Stimulated activated CD8-positive, alpha-beta memory T cell treated with anti-CD3 and anti-CD28 coated beads, Interleukin-7, amount 100 ng/mL, for 48 hours (primary cell): ENCODE results near the gene RBM19.

ENCODE experiments used
- DNase-seq, 2 donors: peaks; one replicate each; pipeline ENCODE4 v3.0.0-alpha.2; 2020; ENCODE audit warnings: low read depth in 1 of 2; ENCODE audit errors: extremely low read depth in 1 of 2

The RBM19 gene

DNA sequence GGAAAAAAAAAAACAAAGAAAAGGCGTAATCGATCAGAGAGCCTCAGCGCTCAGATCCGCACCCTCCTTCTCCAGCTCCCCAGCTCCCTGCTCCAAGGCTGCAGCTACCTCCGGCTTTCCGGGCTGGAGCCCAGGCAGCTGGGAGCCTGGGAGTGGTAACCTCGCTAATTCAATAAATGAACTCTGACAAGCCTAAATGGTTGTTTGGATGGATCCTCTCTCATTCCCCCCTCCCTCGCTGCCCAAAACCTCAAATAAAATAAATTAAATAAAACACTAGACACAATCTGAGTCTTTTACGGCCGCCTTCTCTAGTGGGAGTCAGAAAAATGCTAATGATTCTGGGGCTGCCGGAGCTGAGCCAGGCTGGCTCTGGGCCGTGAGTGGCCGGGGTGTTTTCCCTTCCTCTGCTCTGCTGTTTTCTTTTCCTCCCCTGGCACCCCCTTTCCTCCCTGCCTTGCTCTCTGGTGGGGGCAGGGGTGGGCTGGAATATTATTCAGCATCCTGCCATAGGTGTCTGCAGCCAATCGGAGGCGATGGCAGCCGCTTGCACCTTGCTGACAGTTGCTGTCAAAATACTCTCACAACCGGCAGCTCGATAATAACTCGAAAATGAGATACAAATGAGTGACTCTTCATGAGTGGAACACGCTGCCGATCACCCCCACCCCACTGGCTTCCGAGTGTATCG lies 76.1 kb downstream of the RBM19 start:
- no peak for DNase-seq

DNA sequence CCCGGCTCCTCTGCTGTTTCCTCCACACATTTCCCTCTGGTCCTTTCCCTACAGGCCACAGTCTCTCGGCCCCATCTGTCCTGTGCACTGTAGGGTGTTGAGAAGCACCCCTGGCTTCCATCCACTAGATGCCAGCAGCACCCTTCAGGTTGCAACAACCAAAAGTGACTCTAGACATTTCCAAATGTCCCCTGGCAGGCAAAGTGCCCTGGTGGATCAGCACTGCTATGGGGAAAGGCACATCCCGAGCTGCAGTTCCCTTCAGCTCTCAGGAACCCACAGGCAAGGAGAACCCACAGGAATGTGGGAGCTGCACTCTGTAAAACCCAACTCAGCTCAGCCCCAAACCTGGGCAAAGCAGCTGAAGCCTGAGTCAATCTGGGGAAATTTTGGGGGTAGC lies 77.0 kb downstream of the RBM19 start:
- no peak for DNase-seq

DNA sequence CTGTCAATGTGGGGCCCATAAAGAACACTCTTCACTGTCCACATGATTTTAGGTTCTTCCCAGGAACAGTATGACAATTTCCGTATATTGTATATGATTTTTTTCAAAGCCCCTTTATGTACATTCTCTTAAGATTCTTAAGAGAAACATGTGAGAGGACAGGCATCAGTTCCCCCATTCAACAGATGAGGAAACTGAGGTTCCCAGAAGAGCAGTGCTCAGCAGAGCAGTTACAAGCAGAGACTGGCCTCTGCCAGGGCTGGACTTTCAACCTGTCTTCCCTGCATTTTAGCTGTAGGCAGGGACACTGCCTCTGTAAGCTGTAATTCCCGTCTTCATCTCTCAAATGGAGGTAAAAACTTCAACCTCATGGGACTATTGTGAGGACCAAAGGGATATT lies 77.7 kb downstream of the RBM19 start:
- DNase-seq: no peak

DNA sequence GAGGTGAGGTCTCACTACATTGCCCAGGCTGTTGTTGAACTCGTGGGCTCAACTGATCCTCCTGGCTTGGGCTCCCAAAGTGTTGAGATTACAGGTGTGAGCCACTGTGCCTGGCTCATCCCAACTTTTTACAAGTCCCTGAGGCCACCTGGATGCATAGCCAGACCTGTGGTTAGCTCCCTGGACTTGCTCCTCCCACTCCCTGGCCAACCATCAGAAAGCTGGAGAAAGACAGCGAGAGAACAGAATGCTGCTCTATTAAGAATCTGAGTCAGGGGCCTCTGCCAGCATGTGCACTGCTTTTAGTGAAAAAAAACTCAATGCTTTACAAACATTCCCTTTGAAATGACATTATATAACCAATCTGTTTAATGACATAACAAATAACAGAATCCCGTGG lies 78.2 kb downstream of the RBM19 start:
- no peak for DNase-seq

DNA sequence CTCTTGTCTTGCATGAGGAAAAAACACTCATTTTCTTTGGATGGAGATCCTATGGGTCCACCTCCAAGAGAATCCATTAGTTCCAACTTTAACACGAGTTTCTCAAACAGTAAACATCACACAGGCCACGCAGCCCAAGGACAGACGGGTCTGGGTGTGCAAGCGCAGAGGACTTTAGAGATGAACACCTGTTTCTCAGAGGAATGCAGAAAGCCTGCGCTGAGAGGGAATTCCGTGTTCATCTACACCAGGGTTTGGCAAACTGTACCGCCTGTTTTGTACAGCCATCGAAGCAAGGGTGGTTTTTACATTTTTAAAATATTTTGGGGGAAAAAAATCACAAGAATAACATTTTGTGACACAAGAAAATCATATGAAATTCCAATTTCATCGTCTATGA lies 79.4 kb downstream of the RBM19 start:
- no peak for DNase-seq

DNA sequence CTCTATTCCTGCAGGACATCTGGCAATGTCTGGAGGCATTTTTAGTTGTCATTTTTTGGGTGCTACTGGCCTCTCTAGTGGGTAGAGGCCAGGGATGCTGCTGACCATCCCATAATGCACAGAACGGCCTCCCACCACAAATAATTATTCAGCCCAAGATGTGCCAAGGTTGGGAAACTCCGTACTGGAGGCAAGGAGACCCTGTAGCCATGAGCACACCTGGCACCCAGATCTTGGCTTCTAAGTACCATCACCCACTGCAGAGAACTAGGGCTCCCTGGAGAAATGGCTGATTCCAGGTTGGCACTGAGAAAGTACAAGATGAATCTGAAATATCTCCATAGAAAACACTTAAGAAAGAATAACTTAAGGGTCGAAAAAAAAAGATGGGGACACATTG lies 81.7 kb downstream of the RBM19 start:
- DNase-seq: no peak

DNA sequence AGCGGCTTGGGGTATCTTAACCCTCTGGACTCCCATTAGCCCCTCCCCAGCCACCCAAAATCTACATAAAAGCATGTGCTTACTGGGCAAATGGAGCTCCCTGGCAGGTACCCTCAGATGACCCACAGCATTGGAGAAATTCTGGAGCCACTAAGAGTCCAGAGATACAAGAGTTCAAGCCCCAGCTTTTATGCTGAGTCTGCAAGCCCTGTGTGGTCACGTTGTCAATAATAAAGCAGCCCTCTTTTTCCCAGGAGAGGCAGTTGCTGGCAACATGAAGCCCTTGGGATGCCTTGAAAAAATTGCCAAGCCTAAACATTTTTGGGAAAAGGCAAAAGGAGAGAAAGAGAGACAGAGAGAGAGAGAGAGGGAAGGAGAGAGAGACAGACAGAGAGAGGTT lies 83.4 kb downstream of the RBM19 start:
- no peak for DNase-seq

DNA sequence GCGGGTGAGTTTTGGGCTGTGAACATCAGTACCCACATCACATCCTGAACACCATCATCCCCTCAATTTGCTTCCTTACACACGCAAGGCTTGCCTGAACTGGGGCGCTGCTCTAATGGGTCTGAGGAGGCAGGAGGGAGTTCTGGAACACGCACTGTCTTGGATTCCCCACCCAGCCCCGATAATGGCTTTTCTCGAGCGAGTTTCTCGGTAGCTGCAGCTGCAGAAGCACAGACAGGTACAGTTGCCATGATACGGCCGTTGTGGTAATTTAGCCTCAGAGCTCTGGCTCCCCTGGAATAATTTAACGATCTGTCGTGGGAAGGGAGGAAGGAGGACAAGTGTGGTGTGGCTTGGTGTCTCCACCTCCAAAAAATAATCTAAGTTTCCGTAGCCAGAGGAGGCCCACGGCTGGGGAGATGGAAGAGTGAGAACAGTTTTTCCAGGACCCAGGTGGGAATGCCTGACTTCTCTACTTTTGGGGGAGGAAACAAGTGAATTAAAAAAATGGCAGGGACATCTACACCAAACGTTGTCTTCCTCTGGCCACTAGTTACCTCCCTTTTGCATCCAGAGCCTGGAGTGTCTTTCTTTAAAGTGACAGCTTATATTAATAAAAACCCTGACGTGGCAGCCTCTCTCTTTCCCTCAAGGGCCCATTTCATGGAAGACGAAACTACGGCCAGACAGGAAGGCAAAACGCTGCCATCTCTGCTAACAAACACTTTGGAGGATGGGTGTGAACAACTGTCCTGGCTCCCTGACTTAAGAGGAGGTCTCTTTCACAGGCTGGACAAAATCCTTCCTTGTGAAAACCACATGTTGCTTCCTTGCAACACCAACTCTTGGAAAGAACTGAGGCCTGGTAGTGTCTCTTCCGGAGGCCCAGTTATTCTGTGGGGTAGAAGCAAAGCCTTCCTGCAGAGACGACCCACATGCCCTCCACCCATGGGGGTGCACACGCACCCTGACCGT lies 84.8 kb downstream of the RBM19 start:
- DNase-seq: no peak

DNA sequence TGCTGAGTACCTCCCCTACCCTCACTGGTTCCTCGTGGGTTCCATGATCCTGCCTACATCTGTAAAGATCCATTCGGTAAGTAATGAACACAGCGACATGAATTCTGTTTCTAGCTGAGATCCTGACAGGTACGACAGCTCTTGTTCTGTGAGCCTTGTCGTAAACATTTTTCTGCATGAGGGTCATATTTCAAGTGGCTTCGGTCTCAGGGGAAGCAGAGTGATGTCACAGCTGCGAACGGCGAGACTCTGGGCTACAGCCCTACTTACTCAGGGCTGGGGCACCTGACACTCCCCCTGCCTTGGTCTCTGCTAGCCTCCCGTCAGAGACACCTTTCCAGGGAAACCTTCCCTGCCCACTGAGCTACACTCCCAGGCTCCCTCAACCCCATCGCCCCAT lies 85.8 kb downstream of the RBM19 start:
- no peak for DNase-seq

DNA sequence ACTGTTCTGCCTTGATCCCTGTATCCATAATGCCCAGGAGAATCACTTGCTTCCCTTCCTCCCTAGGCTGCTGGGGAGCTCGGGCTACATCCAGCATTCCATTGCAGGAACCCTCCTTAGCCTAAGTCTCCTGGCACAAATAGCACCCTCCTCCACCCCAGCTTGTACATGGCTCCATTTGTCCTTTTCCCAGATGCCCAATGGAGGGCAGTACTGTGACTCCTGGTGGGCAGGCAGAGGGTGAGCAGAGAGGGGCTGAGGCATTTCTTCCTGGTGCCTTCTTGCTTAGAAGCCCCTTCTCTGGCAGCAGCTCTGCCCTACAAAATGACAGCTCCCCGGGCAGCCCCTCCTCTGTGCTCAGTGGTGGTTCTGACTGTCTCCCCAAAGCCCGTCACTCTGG lies 86.5 kb downstream of the RBM19 start:
- no peak for DNase-seq

DNA sequence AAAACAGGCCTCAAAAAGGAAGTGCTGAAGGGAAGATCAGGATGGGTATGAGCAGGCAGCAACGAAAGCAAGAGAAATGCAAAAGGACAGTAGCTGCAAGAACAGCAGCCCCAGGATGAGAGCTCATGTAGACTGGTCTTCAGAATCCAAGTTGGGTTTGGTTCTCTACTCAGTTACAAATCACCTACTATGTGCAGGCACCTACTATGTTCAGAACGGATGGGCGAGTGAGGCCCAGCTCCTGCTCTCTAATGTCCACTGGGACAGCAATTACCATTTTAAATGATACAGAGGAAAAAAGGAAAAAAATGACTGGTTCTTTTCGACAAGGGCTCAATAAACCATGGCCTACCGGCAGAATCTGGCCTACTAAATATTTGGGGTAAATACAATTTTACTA lies 88.5 kb downstream of the RBM19 start:
- no peak for DNase-seq

DNA sequence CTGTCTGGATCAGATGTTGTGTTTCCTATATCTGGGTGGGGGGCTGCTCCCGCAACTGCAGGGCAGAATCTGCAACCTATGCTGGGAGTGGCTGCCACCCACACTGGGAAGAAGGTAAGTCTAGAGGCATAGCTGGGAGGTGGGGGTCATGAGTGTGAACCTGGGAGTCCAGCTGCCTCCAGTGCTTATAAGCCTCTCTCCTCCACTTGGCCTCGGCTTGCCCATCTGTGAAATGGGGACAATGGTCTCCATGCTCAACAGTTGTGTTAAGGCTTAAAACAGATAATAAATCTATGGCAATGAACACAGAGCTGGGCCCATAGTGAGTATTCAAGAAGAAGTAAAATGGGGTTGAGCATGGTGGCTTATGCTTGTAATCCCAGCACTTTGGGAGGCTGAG lies 90.0 kb downstream of the RBM19 start:
- DNase-seq: no peak

DNA sequence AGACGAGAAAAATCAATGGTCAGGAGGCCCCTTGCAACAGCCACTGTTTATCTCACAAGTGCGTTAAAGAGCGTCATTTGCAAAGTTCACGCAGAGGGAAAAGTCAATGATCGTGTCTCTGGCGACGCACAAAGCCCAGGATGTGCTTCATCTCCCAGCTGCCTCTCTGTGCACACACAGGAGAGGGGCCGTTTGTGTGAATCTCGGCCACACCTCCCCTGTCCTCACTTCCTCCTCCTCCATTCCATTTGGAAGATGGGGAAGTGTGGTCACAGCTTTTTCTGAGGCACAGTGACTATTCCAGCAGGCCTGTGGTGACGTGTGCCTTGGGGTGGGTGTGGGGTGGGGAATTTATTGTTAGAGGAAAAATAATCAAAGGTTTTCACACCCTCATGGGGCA lies 90.4 kb downstream of the RBM19 start:
- DNase-seq: no peak

DNA sequence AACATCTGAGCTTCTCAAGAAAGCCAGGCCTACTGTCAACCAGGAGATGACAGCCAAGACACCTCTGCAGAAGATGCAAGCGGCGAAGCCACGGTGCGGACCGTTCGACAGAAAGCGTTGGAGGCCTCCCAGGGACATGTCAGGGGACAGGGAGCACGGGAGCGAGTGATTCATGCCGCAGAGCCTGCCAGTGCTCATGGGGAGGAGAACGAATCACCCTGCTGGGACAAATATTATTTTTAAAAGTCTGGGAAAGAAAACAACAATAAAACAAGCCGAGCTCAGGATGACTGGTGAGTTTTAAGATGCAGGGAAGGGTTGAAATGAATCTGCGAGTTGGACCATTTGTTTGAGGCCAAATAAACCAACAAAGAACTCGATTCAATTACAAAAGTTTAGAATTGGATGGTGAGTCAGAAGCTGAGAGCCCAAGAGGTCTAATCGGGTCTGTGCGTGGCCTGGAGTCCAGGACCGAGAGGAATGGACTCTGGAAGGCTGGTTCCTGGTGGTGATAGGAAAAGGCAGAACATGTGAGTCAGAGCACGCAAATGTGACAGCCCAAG lies 91.0 kb downstream of the RBM19 start:
- no peak for DNase-seq

DNA sequence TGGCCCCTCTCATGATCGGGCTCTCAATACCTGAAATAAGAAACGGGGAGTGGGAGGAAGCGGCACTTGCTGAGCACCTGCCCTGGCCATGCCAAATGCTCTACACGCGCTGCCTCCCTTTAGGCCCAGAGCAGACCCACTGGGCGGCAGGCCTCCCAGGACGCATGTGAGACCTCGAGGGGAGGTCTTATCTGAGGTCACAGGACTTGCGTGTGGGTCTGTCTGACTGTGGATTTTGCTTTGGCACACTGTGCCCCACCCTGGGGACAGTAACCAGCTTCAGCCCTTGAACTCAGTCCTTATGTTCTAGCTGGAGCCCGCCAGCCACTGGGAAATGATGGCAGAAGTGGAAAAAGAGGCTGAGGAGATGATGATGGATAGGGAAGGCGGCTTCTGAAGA lies 91.8 kb downstream of the RBM19 start:
- no peak for DNase-seq

DNA sequence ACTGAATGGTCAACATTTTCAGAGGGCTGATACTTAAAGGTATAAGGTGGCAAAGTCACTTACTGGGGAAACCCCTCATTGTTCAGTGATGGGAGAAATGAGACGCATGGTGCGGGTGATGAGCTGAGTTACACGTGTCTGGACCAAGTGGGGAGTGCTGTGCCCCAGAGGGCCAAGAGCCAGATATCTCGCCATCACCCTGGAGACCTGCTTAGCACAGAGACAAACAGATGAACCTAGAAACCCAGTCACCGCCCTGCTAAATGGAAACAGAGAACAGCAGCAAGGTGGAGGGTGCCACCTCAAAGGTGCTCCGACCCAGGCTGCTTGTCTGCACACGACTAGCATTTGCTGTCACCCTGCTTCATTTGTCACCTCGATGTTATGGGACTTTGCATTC lies 92.4 kb downstream of the RBM19 start:
- DNase-seq: no peak

DNA sequence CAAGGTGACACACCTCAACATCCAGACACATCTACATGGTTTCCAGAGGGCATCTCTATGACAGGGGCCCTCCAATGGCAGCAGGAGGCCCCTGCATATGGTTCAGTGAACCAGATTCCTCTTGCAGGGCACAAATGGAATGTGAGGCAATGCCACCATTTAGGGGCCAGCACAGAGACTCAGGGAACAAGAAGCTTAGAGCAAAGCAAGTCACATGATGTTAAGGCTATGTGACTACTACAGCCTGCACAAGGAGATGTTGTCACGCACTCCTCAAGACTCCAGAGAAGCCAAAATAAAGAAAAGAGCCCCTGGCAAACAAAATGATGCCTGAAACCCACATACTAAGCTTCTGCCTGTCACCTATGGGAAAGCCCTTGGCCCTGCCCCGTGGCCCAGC lies 95.2 kb downstream of the RBM19 start:
- DNase-seq: no peak

DNA sequence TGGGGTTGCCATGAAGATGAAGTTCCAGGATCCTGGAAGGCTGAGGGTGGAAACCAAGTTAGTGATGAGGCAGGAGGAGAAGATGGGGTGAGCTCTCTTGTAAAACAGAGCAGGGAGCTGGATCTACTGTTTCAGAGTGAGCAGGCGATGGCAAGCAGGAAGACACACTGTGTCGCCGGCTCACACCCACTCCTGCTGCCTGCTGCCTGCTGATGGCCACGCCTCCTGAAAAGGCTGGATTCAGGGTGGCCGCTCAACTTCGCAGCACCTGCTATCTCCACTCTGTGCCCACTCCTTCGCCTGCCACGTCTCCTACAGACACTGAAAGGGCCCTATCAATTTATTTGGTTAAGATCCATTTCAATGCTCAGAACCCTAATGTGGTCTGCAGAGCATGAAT lies 96.1 kb downstream of the RBM19 start:
- no peak for DNase-seq

DNA sequence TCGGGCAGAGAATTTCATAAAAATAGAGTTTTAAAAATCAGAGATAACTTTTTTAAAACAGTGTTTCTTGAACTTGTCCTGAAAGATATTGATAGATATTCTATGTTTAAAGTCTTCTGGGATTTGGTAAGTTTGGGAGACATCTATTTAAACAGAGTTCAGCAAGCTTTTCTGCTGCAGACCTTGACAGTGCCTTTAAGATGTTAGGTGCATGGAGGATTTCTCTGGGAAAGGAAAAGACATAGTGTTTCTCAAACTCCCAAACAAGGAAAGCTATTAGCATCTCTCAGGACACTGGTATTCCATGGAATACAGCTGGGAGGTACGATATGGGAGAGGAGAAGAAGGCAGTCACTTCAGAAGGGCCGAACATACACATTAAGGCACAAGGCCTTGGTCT lies 97.8 kb downstream of the RBM19 start:
- DNase-seq: no peak

DNA sequence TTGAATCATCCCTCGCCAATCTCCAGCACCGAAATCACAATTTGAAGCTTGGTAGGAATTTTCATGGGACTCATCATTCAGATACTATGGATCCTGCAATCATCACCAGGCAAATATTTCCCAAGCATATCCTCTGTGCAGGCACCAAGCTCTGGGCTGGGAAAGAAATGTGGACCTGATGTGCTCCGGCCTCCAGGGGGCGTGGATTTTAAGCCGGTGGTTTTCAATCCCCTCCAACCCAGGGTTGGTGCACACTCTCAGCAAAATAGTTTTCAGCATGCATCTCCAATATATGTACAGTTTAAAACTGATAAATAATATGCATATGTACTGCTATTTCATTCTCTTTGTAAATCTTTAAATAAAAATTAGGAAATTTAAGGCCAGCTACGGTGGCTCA lies 98.9 kb downstream of the RBM19 start:
- DNase-seq: no peak

DNA sequence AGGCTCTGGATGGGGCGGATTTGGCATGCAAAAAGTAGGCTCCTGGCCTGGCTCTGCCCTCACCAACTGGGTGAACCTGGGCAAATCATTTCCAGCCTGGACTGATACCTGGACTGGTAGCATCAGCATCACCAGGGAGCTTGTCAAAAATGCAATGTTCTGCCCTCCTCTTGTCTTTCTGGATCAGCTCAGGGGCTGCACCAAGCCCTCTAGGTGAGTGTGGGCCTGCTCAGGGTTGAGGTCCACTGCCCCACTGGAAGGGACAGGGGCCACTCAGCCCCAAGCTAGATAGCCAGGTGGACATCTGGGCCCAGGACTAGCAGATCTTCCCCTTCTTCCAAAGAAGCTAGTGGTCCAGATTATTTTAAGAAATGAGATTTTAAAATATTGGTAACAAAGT lies 99.6 kb downstream of the RBM19 start:
- no peak for DNase-seq

DNA sequence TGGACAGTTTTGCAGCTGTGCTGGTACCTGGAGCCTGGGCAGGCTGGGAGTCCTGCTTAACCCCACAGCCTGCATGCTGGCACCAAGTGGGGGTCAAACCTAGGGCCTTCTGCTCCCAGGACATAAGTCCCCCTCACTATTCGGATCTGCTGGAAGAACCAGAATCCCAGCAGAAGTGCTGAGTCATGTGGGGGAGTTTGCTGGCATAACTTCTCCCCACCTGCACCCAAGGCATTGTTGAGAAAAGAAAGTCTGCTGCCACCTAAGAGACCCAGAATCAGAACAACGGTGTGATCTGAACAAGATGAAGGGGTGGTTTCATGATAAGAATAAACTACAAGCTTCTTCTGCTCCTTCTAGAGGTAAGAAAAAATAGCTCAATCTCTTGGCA lies 102.7 kb downstream of the RBM19 start:
- no peak for DNase-seq
